Left hindlimb (tissue), 1 donor: ENCODE results near the gene CKAP2L.

Experiments used
- DNase-seq: peaks from one replicate; pipeline ENCODE4 v3.0.0-alpha.2; 2018

The CKAP2L gene

DNA sequence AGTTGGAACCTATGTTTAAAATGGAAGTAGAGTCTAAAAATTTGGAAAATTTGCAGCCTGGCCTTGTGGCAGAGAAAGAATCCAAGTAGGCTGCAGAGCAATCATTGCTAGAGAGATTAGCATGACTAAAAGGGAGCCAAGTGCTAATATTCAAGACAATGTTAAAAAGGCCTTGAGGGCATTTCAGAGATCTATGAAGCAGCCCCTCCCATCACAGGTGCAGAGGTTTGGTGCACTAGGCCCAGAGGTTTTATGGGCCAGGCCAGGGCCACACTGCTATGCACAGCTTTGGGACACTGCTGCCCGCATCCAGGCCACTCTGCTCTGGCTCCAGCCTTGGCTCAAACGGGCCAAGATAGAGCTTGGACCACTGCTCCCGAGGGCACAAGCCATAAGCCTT is 26.6 kb upstream of the CKAP2L start:
- no peak for DNase-seq

DNA sequence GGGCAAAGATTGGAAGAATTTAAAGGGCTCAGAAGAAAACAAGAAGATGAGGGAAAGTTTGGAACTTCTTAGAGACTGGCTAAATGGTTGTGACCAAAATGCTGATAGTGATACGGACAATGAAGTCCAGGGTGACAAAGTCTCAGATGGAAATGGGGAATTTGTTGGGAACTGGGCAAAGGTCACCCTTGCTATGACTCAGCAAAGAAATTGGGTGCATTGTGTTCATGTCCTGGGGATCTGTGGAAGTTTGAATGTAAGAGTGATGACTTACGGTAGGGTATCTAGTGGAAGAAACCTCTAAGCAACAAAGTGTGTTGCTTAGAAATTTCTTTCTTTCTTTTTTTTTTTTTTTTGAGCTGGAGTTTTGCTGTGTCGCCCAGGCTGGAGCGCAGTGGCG is 25.9 kb upstream of the CKAP2L start:
- DNase-seq, result no peak

GRCh38 chr2:112789186-112789585 is 24.8 kb upstream of the CKAP2L start:
- DNase-seq, result no peak

DNA sequence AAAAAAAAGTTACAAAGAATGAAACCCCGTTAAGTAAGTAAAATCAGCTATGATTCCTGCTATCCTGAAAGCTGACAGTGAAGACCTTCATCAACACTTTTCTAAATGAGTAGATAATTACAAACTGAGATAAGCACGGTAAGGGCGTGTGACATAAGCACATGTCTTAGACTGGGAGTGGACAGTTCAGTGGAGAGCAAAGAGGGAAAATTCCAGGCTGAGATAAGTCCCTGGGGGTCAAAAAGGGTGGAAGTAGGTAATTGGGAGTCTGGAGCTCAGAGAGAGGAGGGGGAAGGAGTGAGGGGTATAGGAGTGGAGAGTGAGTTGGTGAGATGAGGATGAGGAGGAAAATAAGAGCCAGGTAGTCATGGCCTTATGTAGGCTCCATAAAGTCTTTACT is 24.2 kb upstream of the CKAP2L start:
- DNase-seq, result no peak

- no peak for DNase-seq
Measured at GRCh38 chr2:112787729-112788393, 23.5 kb upstream of the CKAP2L start.

- DNase-seq, result no peak
Measured at GRCh38 chr2:112787294-112787693, 22.9 kb upstream of the CKAP2L start.

DNA sequence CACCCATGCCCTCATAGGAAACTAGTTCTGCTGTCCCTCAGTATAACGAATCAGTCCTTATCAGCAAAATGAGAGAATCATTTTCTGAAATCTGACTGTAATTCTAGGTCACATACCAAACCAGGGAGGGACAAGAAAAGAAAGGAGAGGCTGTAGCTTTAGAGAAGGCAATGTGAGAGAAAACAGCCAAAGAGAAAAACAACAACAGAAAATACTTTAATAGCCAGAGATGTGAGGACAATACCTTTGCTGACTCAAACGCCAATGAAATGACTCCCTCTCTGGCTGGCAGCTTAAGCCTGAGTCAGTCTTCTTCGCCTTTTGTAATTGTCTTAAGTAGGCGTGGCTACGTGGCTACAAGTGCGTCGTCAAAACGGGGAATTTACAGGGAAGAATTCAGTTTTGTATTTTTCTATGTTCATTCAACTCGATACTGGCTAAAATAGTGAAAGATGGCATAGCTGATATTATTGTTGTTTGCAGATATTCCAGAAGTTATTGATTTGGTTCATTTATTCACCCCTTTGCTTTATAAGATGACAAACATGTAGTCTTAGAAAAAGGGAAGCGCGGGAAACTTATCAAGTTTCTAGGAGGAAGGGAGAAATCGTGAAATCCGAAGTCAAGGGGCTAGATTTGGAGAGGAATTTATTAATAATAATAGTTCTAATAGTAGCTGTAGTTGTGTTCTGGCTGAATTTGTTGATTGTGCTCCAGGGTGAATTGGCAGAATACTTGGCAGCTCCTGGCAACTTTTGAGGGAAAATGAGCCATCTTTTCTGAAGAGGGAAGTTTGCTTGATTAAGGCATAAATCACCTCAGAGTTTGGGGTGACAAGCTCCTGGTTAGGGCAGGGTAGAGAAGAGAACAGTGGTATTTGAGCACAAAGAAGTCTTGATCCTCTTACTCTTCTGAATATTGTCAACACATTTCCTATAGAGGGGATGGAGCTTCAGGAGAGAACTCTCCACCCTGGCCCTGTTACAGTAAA is 20.1 kb upstream of the CKAP2L start, which contains the start of gene IL1A:
IL1A (minus strand) TSS at position 295 of the 991 bp plus-strand sequence. CDS start 723 bp downstream, outside the sequence.
- no peak for DNase-seq

GRCh38 chr2:112783187-112783714 is 18.8 kb upstream of the CKAP2L start:
- no peak for DNase-seq

DNA sequence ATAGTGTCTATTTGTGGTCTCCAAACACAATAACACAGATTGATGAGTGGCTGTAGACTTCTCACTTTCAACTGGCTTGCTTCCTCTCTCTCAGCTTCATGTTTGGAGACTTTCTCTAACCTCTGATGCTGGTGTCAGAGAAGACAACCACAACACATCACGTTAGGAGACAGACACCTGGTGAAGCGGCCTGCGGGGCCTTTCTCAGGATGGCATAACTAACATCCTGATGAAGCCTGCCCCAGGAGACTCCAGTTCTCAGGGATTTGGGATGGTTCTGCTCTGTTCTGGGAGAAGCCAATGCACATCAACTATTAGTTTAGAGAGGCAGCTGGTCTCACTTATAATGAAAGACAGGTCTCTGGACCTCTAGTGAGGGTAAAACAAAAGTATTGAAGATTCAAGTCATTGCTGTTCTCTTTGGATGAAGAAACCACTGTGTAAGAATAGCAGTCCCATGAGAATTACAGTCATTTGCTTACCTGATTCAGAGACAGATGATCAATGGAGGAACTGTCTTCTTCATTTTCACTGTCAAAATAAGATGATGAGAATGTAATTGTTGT is 17.9 kb upstream of the CKAP2L start:
- DNase-seq, result no peak

GRCh38 chr2:112779598-112779997 is 15.2 kb upstream of the CKAP2L start:
- no peak for DNase-seq

- no peak for DNase-seq
Measured at GRCh38 chr2:112777036-112777435, 12.6 kb upstream of the CKAP2L start.

- DNase-seq, result no peak
Measured at GRCh38 chr2:112776113-112776512, 11.7 kb upstream of the CKAP2L start.

- DNase-seq, result no peak
Measured at GRCh38 chr2:112774536-112775285, 10.3 kb upstream of the CKAP2L start.

GRCh38 chr2:112773556-112773955 is 9.1 kb upstream of the CKAP2L start:
- DNase-seq, result no peak

DNA sequence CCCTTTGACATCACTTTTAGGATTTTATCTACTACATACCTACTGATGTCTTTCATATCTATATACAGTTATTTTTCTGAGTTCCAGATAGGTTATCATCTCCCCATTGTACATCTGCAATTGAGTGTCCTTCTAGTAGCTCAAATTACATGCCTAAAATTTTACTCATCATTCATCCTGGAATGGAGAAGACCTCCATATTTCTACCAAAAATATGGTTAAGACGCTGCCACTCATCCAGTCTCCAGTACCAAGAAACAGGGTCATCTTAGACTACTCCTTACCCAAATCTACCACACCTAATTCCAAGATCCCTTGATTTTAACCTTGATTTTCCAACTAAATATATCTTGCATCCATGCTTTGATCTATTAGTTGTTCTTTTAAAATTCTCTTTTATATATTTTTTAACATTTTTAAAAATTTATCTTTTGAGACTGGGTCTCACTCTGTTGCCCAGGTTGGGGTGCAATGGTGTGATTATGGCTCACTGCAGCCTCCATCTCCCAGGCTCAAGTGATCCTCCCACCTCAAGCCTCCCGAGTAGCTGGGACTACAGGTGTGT is 8.6 kb upstream of the CKAP2L start:
- no peak for DNase-seq

GRCh38 chr2:112772322-112772721 is 7.9 kb upstream of the CKAP2L start:
- no peak for DNase-seq

DNA sequence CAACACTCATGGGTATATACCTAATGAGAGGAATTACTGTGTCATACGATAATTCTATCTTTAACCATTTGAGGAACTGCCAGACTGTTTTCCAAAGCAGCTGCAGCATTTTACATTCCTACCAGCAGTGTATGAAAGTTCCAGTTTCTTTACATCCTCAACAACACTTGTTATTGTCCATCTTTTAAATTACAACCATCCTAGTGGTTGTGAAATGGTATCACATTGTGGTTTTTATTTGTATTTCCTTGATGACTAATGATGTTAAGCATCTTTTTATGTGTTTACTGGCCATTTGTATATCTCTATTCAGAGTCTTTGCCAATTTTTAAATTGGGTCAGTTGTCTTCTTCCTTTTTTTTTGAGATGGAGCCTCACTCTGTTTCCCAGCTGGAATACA is 4.0 kb upstream of the CKAP2L start:
- DNase-seq, result no peak

GRCh38 chr2:112767693-112768330 is 3.4 kb upstream of the CKAP2L start:
- DNase-seq, result no peak

GRCh38 chr2:112765251-112765650 is 842 bp upstream of the CKAP2L start:
- no peak for DNase-seq

DNA sequence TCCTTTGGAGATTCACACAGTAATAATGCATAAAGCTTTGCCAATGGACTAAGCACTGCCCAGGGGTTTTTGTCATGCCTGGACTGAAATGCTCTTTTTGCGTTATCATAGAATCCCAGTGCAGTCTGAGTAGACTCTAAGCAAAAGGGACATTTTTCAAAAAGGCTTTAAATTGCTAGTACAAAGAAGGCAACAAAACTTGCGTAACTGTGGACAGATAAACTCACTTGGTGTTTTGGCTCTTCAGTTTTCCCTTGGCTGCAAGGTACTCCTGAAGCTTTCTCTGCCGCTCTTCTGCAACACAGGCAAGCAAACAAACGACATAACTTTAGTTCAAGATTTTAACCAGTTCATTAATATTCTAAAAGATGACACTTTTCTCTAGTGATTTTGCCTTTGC is 2.1 kb downstream of the CKAP2L start:
- no peak for DNase-seq

- DNase-seq, result no peak
Measured at GRCh38 chr2:112760149-112760548, 4.3 kb downstream of the CKAP2L start.

GRCh38 chr2:112758711-112759110 is 5.7 kb downstream of the CKAP2L start:
- DNase-seq, result no peak
